Ammon's horn (tissue), 1 donor: ENCODE measurements around the gene CDC42EP3.

Source experiments
- DNase-seq: peaks from one replicate; pipeline ENCODE4 v3.0.0-alpha.2; 2016; ENCODE audit warnings: low spot score

CDC42EP3 gene

DNA sequence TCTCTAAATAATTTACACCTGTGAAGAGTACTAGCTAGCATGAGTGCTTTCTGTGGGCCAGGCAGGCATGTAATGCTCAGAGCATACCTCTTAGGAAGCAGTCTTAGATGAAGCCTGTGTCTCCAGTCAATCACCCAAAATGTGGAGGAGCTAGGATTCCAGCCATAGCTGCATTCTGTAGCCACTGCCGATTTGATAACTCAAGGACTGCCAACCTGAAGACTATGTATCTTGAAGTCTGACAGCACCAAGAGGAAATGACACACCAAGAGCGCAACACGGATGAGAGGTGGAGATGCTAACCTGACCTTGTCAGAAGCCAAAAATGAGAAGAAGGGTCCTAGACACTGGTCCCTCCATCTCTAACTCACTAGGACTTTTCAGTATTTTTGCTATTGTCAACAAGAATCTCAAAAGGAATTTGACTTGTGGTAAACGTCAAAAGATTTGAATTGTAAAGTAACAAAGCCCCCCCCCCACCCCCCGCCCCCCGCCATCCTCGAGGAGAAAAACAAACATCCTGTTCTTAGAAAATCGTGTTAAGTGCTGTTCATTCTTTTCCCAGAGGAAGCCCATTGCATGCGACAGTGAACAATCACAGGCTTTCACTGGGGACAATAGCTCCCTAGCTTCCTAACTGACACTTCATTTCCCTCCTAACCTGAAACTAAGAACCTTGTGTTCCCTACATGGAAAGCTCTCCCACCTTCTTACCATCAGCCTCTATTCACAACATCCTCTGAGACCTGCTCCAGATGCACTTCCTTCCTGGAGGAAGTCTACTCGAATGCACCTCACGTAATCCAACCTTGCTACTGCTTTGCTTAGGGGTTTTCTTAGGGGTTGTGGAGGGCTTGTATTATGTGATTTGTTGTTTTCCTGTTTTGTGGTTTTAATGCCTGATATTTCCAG lies 14.7 kb downstream of the CDC42EP3 start:
- no peak for DNase-seq

DNA sequence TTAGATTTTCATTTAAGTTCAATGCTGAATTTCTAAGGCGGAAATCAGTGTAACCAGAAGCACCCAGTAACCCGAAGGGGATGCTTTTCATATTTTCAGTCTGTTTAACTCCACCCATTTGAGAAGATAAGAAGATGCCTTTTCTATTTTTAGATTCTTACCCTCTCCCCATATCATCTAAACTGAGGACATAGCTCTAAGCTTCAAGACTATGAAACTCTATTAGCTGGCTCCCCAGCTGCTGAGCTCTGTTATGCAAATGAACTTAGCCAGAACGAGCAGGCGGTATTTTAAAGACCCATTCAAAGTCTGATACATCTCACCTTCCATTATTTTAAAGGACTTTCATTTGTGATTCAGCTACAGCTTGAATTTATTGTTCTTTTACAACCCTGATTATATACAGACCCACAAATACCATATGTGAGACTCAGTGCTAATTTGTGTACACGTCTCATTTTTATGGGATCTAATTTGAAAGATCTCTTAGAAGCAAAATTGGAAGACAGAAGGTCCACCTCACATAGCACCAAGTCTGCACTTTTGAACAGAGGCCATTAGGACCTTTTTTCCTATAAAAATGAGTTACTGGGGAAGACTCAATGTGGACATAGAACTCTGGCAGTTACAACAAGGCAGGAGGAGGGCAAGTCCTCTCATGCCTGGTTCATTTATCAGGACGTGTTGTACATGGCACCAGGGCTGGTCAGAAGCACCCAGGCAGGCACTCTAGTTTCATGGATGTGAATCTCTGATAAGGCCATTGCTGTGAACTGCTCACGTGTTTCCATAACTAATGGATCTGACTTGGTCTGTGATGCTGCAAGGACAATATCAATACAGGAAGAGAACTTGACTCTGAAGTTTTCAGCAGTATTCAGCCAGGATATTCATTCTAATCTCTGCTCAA lies 16.3 kb downstream of the CDC42EP3 start:
- DNase-seq: no peak

DNA sequence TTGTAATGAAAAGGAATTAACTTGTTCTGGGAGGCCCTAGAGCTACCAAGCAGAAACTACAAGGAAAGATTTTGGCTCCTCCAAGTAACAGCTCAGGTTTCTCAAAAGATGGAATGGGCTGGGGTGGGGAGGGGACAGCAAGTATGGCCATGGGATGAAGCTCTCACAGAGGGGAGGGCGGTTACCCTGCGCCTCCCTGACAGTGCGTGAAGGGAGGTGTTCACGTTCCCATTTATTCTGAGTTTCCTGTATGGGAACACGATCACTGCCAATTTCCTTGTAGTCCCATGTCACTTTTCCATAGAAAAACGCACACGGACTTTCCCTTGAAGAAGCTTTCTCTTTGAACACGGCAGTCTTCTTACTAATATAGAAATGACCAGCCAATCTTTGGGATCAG lies 17.0 kb downstream of the CDC42EP3 start:
- DNase-seq: no peak

DNA sequence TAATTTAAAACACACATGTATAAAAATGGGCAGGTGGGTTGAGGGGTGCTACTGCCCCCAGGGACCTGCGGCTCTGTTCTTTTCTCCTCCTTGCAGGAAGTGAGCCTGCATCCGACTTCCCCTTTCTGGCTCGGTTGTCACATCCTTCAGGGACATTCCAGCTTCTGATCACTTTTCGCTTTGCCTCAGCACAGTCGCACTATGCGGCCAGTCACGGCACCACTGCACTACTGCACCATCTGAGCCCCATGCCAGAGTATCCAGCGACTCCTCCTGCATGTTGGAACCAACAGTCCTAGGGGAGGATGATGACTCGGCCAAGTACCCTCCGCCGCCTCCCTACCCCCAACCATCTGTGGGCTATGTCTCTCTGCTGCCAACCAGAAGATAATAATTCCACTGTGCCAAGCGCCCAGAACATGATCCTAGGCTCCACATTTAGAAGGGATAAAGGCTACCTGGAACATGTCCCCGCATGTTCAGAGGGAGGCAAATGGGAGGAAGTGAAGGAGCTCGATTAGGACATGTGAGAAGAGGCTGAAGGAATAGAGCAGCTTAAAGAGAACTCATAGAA lies 17.6 kb downstream of the CDC42EP3 start:
- peak; percentile 75 for DNase-seq

DNA sequence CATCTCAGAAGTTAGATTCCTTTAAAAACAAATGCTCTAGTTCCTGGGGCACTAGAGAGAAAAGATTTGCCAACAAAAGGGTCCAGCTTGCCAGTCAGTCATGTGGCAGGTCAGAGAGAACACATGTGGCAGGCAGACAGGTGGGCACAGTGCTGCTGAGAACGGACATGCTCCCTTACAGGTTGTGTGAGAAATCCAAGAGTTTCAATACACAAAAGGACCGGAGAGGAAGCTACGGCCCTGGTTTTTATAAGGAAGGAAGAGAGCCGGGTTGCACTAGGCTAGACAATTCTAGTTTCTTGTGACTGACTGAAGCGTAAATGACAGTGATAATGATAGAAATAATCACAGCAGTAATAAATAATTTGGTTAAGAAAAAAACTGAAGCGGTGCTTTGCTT lies 18.3 kb downstream of the CDC42EP3 start:
- peak; percentile 31 for DNase-seq

DNA sequence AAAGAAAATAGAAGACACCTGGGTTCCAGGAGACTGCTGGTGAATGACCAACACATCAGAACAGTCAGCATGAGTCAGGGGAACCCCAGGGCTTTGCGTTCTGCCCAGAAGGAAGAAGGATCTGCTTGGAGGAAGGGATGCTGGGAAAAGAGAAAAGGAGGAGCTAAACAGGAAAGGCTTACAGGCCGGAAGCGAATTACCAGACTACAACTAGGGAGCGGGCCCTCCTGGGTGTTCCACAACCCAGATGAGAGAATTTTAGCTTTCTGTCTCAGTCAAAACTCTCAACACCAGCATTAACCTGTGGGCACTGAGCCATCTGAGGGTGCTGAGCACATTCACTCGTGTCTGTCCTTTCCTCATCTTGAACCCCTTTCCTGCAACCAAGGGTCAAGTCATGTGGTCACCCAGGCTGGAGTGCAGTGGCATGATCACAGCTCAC lies 19.2 kb downstream of the CDC42EP3 start:
- DNase-seq: no peak

DNA sequence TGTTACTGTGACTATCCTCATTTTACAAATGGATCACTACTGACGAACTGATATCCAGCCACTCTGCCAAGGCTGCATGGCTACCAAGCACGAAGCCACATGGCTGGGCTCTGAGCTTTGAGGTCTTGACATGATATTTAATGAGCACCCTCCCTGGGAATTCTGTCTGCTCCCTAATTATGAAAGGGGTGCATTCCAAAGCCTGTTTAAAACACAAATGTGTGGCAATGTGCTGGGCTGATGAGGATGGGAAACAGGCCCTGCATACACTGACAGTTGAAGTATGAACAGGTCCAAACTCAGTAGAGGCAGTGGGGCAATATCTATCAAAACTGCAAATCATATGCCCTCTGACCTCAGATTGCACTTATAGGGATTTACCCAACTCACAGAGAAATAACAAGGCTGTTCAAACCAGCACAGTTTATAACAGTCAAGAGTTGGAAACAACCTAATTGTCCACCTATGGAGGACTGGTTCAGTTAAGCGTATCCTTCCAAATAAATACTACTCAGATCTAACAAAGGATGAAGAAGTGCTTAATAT lies 20.8 kb downstream of the CDC42EP3 start:
- no peak for DNase-seq

DNA sequence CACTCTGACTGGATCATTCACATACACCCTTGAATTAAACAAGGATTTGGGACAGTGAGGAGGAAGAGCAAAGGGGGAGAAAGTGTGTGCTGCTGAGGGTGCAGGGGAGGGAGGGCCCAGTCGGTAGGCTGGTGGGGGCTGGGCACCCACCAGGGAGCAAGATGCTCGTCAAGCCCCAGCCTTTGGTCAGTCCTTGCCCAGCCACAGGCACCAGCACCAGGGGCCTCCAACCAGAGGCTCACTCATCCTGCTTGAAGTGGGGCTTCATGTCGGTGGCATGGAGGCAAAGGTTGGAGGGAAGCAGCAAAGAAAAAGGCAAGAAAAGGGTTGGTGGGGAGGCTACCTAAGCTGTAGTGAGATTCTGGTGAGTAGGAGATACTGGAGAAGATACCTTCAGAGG lies 21.9 kb downstream of the CDC42EP3 start:
- no peak for DNase-seq

DNA sequence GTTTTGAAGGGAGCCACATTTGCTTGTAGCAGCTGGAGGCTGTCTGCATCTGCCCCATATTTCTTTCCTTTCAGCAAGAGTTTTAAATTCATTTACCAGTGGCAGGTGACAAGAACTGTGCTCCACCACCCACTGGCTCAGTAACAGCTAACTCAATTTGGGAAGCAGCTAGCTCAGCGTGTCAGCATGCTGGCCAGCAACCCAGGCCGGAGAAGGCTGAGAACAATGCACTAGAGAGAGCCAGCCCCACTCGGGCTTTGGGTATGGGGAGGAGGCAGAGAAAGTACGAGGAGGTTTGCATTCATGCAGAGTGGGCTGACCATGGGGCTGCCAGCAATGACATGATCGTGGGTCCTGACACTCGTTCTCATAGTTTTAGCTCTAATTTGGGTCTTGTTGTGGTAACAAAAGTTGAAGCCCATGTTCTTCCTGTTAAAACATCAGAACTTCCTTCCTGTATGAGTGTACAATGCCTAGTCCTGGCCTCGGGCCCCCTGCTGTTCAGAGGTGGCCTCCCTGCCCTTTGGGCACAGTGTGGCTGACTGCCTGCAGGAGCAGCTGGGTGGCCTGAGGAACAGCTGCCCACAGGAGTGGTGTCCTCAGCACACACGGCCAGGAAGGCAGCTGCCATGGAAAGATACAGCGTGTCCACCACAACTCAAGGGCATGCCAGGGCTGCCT lies 23.0 kb downstream of the CDC42EP3 start:
- DNase-seq: peak; percentile 61

DNA sequence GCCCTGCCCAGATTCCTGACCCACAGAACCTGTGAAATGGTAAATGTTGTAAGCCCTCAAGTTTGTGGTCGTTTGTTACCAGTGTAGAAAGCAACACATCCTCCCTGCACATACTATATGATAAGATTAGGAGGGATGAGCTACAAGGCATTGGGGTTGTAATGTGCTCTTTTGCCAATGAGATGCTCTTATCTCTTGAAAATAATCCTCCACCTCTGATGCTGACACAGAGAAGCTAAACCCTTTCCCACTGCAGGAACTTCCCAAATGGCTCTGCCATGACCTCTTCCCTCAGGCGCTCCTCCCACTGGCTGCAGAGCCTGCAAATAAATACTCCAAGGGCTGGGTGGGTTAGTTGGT lies 23.5 kb downstream of the CDC42EP3 start:
- no peak for DNase-seq

DNA sequence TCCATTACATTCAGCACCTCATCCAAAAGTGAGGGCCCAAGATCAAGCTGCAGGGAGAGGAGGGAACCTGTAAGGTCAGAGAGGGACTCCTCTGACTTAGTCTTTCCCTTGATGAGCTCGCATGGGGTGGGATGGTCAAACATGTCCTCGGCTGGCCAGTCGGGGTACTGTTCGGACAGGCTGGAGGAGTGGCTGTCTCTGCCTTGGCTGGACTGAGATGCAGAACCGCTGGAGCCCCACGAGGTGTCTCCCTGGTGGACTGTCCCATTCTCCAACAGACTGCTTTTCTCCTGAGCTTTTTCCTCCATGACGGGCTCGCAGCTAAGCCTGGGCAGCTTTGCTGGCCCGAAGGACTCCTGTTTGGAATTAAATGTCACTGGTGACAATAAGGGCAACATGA lies 25.6 kb downstream of the CDC42EP3 start:
- DNase-seq: no peak

DNA sequence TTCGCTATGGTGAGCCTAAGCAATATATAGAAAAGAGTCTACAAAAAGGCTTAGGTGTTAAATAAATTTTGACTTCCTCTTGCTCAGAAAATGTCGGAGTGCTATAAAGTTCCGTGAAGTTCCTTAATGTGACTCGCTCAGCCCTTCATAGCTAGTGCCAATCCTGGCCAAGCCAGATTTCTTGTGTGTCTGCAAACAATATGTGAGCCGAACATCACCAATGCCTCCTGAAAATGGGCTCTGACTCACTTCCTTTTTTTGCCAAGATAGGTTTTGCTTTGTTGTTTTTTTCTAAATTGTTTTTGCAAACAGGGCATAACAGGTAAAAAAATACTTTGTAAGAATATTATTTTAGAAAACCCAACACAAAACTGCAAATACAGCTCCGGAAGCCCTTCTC lies 26.1 kb downstream of the CDC42EP3 start:
- DNase-seq: no peak

DNA sequence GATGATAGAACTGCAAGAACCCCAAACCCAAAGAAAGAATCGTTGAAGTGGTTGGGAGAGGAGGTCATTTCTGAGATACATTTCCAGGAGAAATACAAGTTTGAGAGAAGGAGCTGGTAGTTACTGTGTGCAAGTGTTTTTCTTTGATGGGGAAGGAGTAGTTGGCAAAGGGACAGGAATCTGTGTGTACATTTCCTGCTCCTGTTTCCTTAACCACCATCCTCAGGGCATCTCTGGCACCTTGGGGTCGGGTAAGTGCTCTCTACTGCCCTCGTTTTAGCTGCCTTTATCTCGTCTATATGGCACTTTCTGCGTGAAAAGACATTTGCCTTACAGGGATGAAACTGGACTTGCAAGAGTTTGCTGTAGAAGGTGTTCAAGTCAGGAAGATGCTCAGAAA lies 27.3 kb downstream of the CDC42EP3 start:
- no peak for DNase-seq

DNA sequence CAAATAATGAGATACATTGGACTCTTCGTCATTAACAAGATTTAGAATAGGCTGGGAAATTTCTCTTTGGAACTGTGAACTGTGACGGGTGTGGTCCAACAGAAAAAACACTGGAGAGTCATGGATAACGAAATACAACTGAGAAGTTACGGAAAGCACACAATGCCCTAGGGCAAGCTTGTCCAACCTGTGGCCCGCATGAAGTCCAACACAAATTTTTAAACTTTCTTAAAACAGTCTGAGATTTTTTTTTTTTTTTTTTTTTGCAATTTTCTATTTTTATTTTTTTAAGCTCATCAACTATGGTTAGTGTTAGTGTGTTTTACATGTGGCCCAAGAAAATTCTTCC lies 27.7 kb downstream of the CDC42EP3 start:
- no peak for DNase-seq

DNA sequence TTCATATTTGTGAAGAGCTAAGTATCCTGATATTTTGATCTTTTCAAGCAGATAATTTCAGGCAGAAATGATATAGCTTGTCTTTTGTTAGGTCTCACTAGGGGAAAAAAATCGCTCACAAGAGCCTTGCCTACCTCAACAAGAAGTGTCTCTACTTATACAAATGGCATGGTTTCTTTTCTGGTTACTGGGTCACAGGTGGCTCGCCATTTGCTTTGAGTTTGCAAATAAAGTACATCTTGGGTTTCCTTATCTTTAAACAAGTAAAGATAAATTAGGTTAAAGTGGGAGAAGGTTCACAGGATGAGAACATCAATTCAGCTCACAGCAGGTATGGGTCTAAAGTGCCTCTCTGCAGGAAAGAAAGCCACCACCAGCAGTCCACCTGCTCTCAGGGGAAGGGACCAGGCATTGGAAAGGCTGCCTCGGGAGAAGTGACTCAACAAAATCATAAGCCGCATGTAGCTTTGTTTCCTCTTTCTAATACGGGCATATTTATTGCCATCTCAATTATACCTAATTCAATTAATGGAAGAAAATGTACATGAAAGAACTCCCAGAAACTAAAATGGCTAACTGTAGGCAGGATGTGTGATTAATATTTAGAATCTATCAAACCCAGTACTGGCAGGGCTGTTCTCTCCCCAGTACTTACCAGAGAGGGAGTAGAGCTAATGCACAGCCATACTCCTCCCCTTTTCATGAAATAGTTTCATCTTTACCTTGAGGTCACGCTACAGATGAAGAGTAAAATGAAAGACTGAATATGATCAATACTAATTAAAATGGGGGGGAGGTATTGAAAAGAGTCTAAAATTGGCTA lies 28.3 kb downstream of the CDC42EP3 start:
- DNase-seq: no peak

DNA sequence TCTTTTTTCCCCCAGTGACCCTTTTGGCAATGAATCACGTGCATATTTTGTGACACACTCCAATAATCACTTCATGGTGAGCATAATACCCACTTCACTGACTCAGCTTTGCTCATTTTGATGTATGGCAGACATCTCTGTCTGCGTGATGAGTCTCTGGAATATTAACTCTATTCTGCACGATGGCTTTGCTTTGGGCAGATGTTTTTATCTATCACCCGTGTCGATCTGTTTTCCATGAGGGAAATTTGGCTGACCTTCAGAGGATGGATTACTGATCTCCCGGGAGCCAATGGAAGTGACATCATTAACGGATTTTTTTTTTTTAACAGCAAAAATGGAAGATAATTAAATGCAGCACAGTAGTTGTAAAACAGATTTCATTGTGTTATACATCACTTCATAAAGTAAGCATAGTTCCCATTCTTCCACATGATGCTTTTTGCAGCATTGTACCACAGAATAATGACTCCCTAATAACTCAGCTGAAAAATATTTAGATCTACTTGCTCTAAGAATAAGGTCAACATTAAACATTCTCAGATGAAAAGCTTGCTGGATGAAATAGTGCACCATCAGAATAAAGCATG lies 29.8 kb downstream of the CDC42EP3 start:
- no peak for DNase-seq

DNA sequence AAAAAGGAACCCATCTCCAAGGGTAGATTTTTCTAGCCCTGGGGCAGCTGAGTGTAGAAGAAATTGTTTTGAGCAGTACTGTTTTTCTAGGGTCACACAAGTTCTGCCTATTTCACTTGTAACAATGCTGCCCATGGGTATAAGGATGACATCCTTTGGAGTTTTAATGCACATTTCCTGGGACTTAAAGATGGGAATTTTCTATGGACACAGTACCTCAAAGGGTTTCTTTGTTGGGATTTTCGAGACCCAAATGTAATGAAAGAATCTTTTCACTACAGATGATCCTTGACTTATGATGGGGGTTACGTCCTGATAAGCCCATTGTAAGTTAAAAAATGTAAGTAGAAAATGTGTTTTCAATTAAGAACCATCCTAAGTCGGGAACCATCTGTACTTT lies 31.8 kb downstream of the CDC42EP3 start:
- no peak for DNase-seq

DNA sequence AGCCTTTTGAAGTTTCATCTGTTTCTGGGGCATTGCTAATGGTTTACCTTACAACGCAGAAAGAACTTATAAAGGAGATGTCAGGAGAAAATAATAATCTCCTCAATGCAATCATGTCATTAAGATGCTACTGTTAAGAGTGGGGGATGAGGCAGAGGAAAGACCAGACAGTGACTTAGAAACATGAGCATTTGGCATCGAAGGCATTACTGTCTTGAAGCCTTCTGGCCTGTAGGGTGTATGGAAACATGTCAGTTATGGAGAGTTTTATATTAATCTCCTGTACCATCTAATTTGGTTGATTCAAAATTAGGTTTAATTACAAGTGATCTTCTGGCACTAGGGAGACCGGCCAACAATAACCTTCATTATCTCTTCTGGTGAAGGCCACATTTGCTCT lies 32.5 kb downstream of the CDC42EP3 start:
- DNase-seq: no peak

DNA sequence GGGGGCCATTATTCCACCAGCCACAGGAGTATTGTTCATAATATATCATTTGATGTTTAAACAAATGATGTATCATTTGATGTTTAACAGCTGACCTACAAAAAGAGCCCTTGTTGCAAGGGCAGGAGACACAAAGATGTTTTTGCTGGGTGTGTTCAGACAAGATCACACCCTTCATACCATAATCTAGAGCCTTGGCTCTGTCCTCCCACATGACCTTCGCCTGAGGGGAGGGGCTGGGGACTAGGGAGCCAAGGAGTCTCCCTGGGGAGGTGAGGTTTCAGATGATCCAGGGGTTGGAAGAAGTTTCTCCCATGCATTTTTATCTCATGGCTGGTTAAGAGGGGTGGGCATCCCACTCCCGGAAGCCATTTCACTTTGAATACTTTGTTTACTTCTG lies 33.5 kb downstream of the CDC42EP3 start:
- DNase-seq: no peak

DNA sequence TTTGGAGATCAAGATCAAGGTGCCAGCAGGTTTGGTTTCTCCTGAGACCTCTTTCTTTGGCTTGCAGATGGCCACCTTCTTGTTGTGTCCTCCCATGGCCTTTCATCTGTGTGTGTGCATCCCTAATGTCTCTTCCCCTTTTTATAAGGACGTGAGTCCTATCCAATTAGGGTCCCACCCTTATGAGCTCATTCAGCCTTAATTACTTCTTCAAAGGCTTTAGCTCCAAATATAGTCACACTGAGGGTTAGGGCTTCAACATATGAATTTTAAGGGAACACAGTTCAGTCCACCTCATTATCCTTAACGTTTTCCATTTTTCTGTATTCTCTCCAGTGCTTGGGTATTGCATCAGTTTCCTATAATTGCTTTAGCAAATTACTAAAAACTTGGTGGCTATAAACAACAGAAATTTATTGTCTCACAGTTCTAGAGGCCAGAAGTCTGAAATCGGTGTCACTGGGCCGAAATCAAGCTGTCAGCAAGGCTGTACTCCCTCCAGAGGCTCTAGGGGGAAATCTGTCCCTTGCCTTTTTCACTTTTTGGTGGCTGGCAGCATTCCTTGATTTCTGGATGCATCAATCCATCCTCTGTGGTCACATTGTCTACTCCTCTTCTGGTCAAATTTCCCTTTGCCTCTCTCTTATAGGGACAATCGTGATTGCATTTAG lies 34.1 kb downstream of the CDC42EP3 start:
- no peak for DNase-seq
